Dedifferentiated amniotic fluid mesenchymal stem cell (primary cell): Measurements from ENCODE around the gene ROR2.
"Not testable (repeated sequence)": the region's sequence is repeated elsewhere in the genome, so short reads cannot be mapped to it uniquely, and the experiment has no call there.

Experiments used
- DNase-seq: peaks from one replicate; pipeline ENCODE4 v3.0.0-alpha.2; 2016; ENCODE audit errors: extremely low spot score

Gene ROR2

GRCh38 chr9:91949946-91950664, at the start of gene ROR2:
Gene ROR2, minus strand, starts transcription at chr9:91950228.
- no peak for DNase-seq

GRCh38 chr9:91995000-91995655, 45.1 kb upstream of the ROR2 start:
- DNase-seq = no peak

GRCh38 chr9:91994422-91994821, 44.4 kb upstream of the ROR2 start:
- no peak for DNase-seq

- no peak for DNase-seq
These were observed 42.5 kb upstream of the ROR2 start for GRCh38 chr9:91992461-91993041.

- DNase-seq = no peak
These were observed 41.8 kb upstream of the ROR2 start for GRCh38 chr9:91991721-91992341.

GRCh38 chr9:91986248-91986647, 36.2 kb upstream of the ROR2 start:
- DNase-seq = no peak

- no peak for DNase-seq
These were observed 35.7 kb upstream of the ROR2 start for GRCh38 chr9:91985692-91986091.

GRCh38 chr9:91978740-91979414, 28.8 kb upstream of the ROR2 start:
- peak; percentile 48 for DNase-seq

GRCh38 chr9:91975254-91975653, 25.2 kb upstream of the ROR2 start:
- DNase-seq = not testable (repeated sequence)

GRCh38 chr9:91972711-91973110, 22.7 kb upstream of the ROR2 start:
- DNase-seq = no peak

- DNase-seq = no peak
These were observed 22.1 kb upstream of the ROR2 start for GRCh38 chr9:91972076-91972626.

- DNase-seq = no peak
These were observed 17.2 kb upstream of the ROR2 start for GRCh38 chr9:91967259-91967658.

GRCh38 chr9:91966503-91966902, 16.5 kb upstream of the ROR2 start:
- DNase-seq = no peak

- DNase-seq = no peak
These were observed 13.7 kb upstream of the ROR2 start for GRCh38 chr9:91963711-91964240.

GRCh38 chr9:91960367-91960766, 10.3 kb upstream of the ROR2 start:
- no peak for DNase-seq

GRCh38 chr9:91958174-91958573, 8.1 kb upstream of the ROR2 start:
- no peak for DNase-seq

GRCh38 chr9:91954841-91955471, 4.9 kb upstream of the ROR2 start:
- peak; percentile 48 for DNase-seq

- DNase-seq = no peak
These were observed 3.7 kb upstream of the ROR2 start for GRCh38 chr9:91953718-91954117.

GRCh38 chr9:91951944-91952520, 2.0 kb upstream of the ROR2 start:
- no peak for DNase-seq

- no peak for DNase-seq
These were observed 559 bp downstream of the ROR2 start for GRCh38 chr9:91949392-91949945.
